Panc1 (cell line): ENCODE data around the gene CACTIN. TPM values are rescaled to one million over a fixed set of nuclear protein-coding genes. Genes with fewer than 3 reads are reported as not detected.
"Not testable (repeated sequence)": the region's sequence is repeated elsewhere in the genome, so short reads cannot be mapped to it uniquely, and the experiment has no call there.

Experiments used
- ATAC-seq: fragments of 200-7000 bp; cut with Tn5 transposase; 2 replicates; pipeline ENCODE4 v1.9.1; 2020; ENCODE audit warnings: mild to moderate bottlenecking, moderate library complexity
- BruUV-seq: library from RNA; stranded (reverse); fragments of 400-500 nt; replicated peaks from 2 replicates; lab custom pipeline; 2021; lab: Mats Ljungman, UMichigan
- CTCF ChIA-PET: fragments of 300-600 bp; sonication (Branson Sonifier 250); formaldehyde crosslinking; loops from one replicate; lab custom pipeline; 2022; ENCODE audit warnings: antibody characterized with exemption; lab: Charles Lee
- POLR2A ChIA-PET: fragments of 300-600 bp; sonication (Branson Sonifier 250); formaldehyde crosslinking; loops from one replicate; lab custom pipeline; 2022; ENCODE audit warnings: antibody characterized with exemption; lab: Charles Lee
- DNase-seq: peaks from one replicate; pipeline ENCODE4 v3.0.0-alpha.2; 2010; ENCODE audit warnings: low read depth, low spot score
- H3K27ac ChIP-seq: 2 replicates; pipeline ENCODE4 v1.5.1; 2011; ENCODE audit warnings: mild to moderate bottlenecking, low read length, inconsistent platforms
- H3K27me3 ChIP-seq: fragments of 200-500 bp; sonication (Bioruptor generic); 2 replicates; pipeline ENCODE4 v1.6.0; 2014; ENCODE audit warnings: low read length, inconsistent platforms; ENCODE audit not compliant: control insufficient read depth, insufficient read depth
- H3K36me3 ChIP-seq: fragments of 200-500 bp; sonication (Bioruptor generic); 2 replicates; pipeline ENCODE4 v1.5.1; 2014; ENCODE audit warnings: inconsistent platforms, mild to moderate bottlenecking, low read length, moderate library complexity; ENCODE audit not compliant: control insufficient read depth, insufficient read depth
- H3K4me1 ChIP-seq: 2 replicates; pipeline ENCODE4 v1.5.1; 2011; ENCODE audit warnings: inconsistent platforms, mild to moderate bottlenecking, low read length, moderate library complexity; ENCODE audit not compliant: control insufficient read depth, insufficient read depth
- H3K4me3 ChIP-seq, 2 experiments: 2 replicates each; pipeline ENCODE4 v1.5.1; 2011 to 2012; ENCODE audit warnings: low read depth in 2 of 2, low read length in 2 of 2, mild to moderate bottlenecking in 2 of 2, inconsistent platforms in 1 of 2, moderate library complexity in 1 of 2
- H3K9me3 ChIP-seq: fragments of 200-500 bp; sonication (Bioruptor generic); 2 replicates; pipeline ENCODE4 v1.5.1; 2014; ENCODE audit warnings: low read depth, mild to moderate bottlenecking, inconsistent platforms, low read length, moderate library complexity; ENCODE audit not compliant: control insufficient read depth, insufficient read depth
- POLR2AphosphoS5 ChIP-seq: IDR thresholded peaks from 2 replicates; pipeline ENCODE4 v1.6.1; 2012; ENCODE audit warnings: mild to moderate bottlenecking, low read depth, low read length, moderate library complexity
- REST ChIP-seq, 2 experiments: IDR thresholded peaks; 2 replicates each; pipeline ENCODE4 v1.6.1; 2011 to 2012; ENCODE audit warnings: low read depth in 2 of 2, control low read depth in 1 of 2, low read length in 1 of 2, mild to moderate bottlenecking in 1 of 2, moderate library complexity in 1 of 2; ENCODE audit not compliant: insufficient read depth in 1 of 2
- SIN3A ChIP-seq: IDR thresholded peaks from 2 replicates; pipeline ENCODE4 v1.6.1; 2012; ENCODE audit warnings: low read depth, mild to moderate bottlenecking, low read length, moderate library complexity, borderline replicate concordance; ENCODE audit not compliant: insufficient read depth
- TCF7L2 ChIP-seq: IDR thresholded peaks from 2 replicates; pipeline ENCODE4 v1.6.1; 2011; ENCODE audit warnings: mild to moderate bottlenecking, low read depth, low read length, inconsistent platforms
- in situ Hi-C: cut with HindIII; loops from 2 replicates; pipeline ENCODE4 v1.10.0; 2016; ENCODE audit warnings: low sequenced_read_pairs, low pct_unique_long_range_greater_than_20kb
- intact Hi-C: fragments of 100-400 bp; cut with micrococcal nuclease; formaldehyde crosslinking; loops from one replicate; pipeline ENCODE4 v1.10.0; 2022; ENCODE audit not compliant: unreplicated experiment
- total RNA-seq: library from RNA; stranded (reverse); gene quantifications from one replicate; pipeline ENCODE4 v1.2.1, GENCODE V29; 2021; ENCODE audit not compliant: unreplicated experiment
- TF ChIP-seq, protein P1 (sequence below): fragments of 450-650 bp; IDR thresholded peaks from 2 replicates; pipeline ENCODE4 v1.5.1; 2017; ENCODE audit warnings: mild to moderate bottlenecking

The CACTIN gene
- total RNA-seq, 1 experiment from 2014 or later, result 25.2 TPM

DNA sequence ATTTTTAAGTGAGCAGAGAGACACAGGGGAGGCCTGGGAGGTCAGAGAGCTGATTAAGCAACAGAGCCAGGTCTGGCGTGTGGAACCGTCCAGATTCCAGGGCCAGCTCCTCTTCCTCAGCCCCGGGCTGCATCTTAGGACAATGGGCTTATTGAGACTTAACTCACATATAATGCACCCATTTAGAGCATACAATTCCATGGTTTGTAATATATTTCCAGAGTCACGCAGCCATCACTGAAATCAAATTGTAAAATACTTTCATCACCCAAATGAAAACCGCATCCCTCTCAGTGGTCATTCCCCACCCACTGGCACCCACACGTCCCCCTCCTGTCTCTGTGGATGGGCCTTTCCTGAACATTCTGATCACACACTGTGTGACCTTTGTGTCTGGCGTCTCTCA is 56.0 kb downstream of the CACTIN start:
- H3K27me3 ChIP-seq, result no peaks in the 10 kb centered on the region
- in situ Hi-C loops, result no loop called here
- H3K27ac ChIP-seq, result no peak overlapping the region
- BruUV-seq, result TSS peak; percentile 60
- DNase-seq (no peak), ATAC-seq (no peak)
- TF ChIP-seq SIN3A (no peak), POLR2AphosphoS5 (no peak), REST (IDR thresholded peaks at IDR 0.05; ENCODE audit: insufficient read depth in 1 of 2, low read depth in 2 of 2, low read length in 1 of 2) (no peak), TCF7L2 (no peak)
- TF ChIP-seq, protein P1, sequence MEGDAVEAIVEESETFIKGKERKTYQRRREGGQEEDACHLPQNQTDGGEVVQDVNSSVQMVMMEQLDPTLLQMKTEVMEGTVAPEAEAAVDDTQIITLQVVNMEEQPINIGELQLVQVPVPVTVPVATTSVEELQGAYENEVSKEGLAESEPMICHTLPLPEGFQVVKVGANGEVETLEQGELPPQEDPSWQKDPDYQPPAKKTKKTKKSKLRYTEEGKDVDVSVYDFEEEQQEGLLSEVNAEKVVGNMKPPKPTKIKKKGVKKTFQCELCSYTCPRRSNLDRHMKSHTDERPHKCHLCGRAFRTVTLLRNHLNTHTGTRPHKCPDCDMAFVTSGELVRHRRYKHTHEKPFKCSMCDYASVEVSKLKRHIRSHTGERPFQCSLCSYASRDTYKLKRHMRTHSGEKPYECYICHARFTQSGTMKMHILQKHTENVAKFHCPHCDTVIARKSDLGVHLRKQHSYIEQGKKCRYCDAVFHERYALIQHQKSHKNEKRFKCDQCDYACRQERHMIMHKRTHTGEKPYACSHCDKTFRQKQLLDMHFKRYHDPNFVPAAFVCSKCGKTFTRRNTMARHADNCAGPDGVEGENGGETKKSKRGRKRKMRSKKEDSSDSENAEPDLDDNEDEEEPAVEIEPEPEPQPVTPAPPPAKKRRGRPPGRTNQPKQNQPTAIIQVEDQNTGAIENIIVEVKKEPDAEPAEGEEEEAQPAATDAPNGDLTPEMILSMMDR, result no peak
- peaks cover 4% of the 10 kb centered on the region; the same call in 1 of the 2 replicates for H3K4me1 ChIP-seq
- POLR2A ChIA-PET, result no interaction called here
- no peak overlapping the region for H3K4me3 ChIP-seq
- CTCF ChIA-PET, result no interaction called here
- no peaks in the 10 kb centered on the region for H3K9me3 ChIP-seq
- intact Hi-C loops, result no loop called here
- H3K36me3 ChIP-seq, result peaks cover 4% of the 10 kb centered on the region; the same call in 1 of the 2 replicates

- POLR2A ChIA-PET, result interaction anchor here (0.6 to 0.7 kb wide), 2 partner anchors 15 to 27 kb away, joined by 3 to 7 read pairs; no protein-coding TSS in a partner anchor
- H3K4me3 ChIP-seq, H3K36me3 ChIP-seq, DNase-seq, ATAC-seq, CTCF ChIA-PET, H3K27me3 ChIP-seq, H3K9me3 ChIP-seq, in situ Hi-C loops, H3K4me1 ChIP-seq, intact Hi-C loops, BruUV-seq, H3K27ac ChIP-seq: not testable (repeated sequence)
Measured at GRCh38 chr19:3570042-3570441, 56.5 kb downstream of the CACTIN start.

DNA sequence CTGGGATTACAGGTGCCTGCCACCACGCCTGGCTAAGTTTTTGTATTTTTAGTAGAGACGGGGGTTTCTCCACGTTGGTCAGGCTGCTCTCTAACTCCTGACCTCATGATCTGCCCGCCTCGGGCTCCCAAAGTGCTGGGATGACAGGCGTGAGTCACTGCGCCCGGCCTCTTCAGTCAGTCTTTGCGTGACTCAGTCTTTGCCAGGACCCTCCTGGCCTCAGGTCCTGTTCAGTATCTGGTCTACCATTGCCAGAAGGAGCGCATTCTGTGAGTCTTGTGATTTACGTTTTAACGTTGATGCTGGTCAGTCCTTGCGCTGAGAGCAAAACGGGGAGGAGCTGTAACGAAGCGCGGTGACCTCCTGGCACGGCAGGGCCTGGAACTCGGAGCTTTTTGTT is 61.5 kb downstream of the CACTIN start:
- intact Hi-C loops, result no loop called here
- ChIA-PET POLR2A (no interaction called here), CTCF (no interaction called here)
- no peaks in the 10 kb centered on the region for H3K36me3 ChIP-seq
- H3K4me3 ChIP-seq, result no peak overlapping the region
- no peak overlapping the region for H3K27ac ChIP-seq
- in situ Hi-C loops, result no loop called here
- TF ChIP-seq POLR2AphosphoS5, result no peak
- TF ChIP-seq TCF7L2, result no peak
- TF ChIP-seq REST (IDR thresholded peaks at IDR 0.05; ENCODE audit: insufficient read depth in 1 of 2, low read depth in 2 of 2, low read length in 1 of 2), result no peak
- TF ChIP-seq, protein P1, result no peak
- no peak for TF ChIP-seq SIN3A
- no peaks in the 10 kb centered on the region for H3K27me3 ChIP-seq
- no peaks in the 10 kb centered on the region for H3K4me1 ChIP-seq
- BruUV-seq, result no TSS peak
- H3K9me3 ChIP-seq, result no peaks in the 10 kb centered on the region
- ATAC-seq (peak; percentile 74), DNase-seq (no peak)
